Peyer's patch (tissue), 4 donors: ENCODE results near the gene WASHC2C.
"Not testable (repeated sequence)": the region's sequence is repeated elsewhere in the genome, so short reads cannot be mapped to it uniquely, and the experiment has no call there.

Experiments
- POLR2A ChIP-seq, 2 donors: fragments of 450-650 bp; IDR thresholded peaks; one replicate each; pipeline ENCODE4 v1.5.1; 2017; ENCODE audit warnings: antibody characterized with exemption in 2 of 2, mild to moderate bottlenecking in 2 of 2, moderate library complexity in 2 of 2
- TF ChIP-seq, protein P1 (sequence below), 6 experiments: fragments of 450-650 bp in 4 of 6; fragments of 200-600 bp in 2 of 6; sonication (generic) in 1 of 6; IDR thresholded peaks; one replicate each; pipeline ENCODE4 v1.5.1; 2017 to 2019; ENCODE audit warnings: antibody characterized with exemption in 6 of 6, mild to moderate bottlenecking in 3 of 6, moderate library complexity in 1 of 6

DNA sequence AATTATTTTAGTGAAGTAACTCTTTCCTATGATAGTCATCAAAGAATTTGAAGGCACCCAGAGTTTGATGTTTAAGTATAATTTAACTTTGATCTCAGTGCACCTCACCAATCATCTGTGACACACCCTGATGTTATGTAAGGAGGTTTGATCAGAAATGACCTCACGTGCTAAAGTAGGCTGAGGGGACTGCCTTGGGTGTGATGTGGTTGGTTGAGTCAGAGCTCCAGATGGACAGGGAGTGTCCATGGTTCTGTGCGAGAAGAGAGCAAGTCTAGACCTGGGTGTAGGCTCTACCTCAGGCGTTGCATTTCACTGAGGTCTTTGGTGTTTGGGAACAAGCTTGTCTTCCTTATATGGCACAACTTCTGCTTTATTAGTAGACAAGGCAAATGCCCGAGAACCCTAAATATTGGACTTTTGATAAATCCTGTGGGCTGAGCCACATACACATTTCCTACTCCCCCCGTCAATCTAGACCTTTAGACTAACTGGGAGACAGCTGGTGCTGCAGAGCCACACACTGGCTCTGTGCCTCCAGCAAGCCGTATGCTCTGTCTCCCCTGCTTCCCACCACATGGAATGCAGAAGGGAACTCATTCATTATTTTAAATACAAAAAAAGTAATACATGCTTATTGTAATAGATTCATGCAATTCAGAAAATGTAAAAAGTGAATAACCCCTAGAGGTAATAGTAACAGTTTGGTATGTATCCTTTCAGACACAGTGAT is 63.8 kb downstream of the WASHC2C start:
- TF ChIP-seq, protein P1, sequence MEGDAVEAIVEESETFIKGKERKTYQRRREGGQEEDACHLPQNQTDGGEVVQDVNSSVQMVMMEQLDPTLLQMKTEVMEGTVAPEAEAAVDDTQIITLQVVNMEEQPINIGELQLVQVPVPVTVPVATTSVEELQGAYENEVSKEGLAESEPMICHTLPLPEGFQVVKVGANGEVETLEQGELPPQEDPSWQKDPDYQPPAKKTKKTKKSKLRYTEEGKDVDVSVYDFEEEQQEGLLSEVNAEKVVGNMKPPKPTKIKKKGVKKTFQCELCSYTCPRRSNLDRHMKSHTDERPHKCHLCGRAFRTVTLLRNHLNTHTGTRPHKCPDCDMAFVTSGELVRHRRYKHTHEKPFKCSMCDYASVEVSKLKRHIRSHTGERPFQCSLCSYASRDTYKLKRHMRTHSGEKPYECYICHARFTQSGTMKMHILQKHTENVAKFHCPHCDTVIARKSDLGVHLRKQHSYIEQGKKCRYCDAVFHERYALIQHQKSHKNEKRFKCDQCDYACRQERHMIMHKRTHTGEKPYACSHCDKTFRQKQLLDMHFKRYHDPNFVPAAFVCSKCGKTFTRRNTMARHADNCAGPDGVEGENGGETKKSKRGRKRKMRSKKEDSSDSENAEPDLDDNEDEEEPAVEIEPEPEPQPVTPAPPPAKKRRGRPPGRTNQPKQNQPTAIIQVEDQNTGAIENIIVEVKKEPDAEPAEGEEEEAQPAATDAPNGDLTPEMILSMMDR (IDR thresholded peaks at IDR 0.05): not testable (repeated sequence)
- TF ChIP-seq POLR2A (IDR thresholded peaks at IDR 0.05): not testable (repeated sequence)
